Fibroblast of skin of abdomen (primary cell): Measurements from ENCODE around the gene OCRL. TPM values are rescaled to one million over a fixed set of nuclear protein-coding genes. Genes with fewer than 3 reads are reported as not detected.
A peak's percentile ranks its signal among the peaks of the same experiment; 100 is the strongest.

Experiments
- DNase-seq: peaks from one replicate; pipeline ENCODE4 v3.0.0-alpha.2; 2013
- polyA plus RNA-seq, 2 experiments: library from polyadenylated mRNA; unstranded; fragments of 120-200 nt; gene quantifications; one replicate each; pipeline ENCODE4 v1.2.1, GENCODE V29; 2013; ENCODE audit not compliant: insufficient read length in 2 of 2

OCRL gene
- 23.3 TPM for polyA plus RNA-seq (2013, experiment 1 of 2; ENCODE audit: insufficient read length)
- polyA plus RNA-seq (2013, experiment 2 of 2; ENCODE audit: insufficient read length), result 22.7 TPM

DNA sequence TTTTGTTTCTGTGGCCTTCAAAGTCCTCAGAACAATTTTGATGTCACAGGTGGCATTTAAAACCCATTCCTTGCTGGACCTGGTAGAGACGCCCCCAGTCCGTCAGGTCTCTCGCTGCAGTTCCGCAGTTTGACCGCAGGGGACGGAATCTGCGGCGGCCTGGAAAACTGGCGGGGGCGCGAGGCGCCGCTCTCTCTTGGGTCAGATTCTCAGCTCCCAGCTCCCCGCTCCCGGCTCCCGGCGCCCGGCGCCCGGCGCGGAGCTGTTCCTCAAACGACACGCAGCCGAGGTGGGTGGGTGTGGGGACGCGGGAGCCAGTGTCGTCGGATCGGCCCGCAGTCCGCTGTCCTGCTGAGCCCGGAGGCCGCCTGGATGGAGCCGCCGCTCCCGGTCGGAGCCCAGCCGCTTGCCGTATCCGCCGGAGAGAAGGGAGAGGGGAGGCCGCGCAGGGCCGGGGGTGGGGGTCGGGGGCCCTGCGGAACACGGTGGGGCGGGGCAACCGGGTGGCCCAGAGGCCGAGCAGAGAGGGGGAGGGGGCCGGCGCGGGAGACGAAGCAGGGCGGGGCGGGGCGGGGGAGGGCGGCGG lies at the start of gene OCRL:
OCRL (plus strand) TSS at position 192 of the 586 bp plus-strand sequence; CDS start at position 373, 181 bp downstream.
- peak; percentile 57 for DNase-seq

GRCh38 chrX:129490330-129490729 lies 49.7 kb upstream of the OCRL start:
- DNase-seq, result no peak

DNA sequence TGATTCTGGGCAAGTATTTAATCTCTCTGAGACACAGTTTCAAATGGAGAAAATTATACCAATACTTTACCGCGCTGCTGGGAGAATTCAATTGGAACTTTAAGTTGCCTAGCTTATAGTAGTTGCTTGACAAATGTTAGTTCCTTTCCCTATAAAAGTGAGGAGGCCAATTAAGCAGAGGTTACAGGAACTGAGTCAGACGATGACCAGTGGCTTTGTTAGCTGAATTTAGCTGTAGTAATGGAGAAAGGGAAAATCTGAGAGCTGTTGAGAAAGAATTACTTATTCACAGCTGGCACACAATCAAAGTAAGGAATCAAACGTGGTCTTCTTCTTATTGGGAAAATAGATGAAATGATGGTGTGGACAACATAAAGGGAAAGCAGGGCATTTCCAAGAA lies 46.4 kb upstream of the OCRL start:
- DNase-seq, result peak; percentile 27

DNA sequence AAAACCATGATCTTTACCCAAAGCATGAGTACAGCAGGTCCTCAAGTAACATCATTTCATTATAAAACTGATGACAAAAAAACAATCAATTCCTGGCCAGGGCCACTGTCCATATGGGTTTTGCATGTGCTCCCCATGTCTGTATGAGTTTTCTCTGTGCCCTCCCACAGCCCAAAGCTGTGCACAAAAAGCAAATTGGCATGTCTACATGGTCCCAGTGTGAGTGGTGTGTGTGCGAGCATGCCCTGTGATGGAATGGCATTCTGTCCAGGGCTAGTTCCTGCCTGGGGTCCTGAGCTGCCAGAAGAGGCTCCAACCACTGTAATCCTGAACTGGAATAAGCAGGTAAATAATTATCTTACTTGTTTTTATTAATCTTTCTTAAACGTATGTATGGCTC lies 45.2 kb upstream of the OCRL start:
- DNase-seq, result no peak

- peak; percentile 41 for DNase-seq
These were observed 44.2 kb upstream of the OCRL start for GRCh38 chrX:129495900-129496299.

- DNase-seq, result peak; percentile 48
These were observed 43.4 kb upstream of the OCRL start for GRCh38 chrX:129496625-129497024.

- no peak for DNase-seq
These were observed 42.8 kb upstream of the OCRL start for GRCh38 chrX:129497146-129497843.

DNA sequence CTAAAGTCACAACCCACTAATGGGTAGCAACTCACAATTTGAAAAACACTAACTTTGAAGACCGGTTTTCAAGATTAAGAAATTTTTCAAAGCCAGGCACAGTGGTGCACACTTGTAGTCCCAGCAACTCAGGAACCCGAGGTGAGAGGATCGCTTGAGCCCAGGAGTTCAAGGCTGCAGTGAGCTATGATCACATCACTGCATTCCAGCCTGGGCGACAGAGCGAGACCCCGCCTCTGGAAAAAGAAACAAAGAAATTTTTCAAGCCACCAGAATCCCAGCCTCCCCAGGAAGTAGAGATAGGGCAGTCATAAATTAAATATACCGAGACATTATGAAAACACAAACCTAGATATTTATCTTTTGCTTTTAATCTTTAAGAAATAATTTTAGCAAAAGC lies 29.7 kb upstream of the OCRL start:
- DNase-seq, result no peak

DNA sequence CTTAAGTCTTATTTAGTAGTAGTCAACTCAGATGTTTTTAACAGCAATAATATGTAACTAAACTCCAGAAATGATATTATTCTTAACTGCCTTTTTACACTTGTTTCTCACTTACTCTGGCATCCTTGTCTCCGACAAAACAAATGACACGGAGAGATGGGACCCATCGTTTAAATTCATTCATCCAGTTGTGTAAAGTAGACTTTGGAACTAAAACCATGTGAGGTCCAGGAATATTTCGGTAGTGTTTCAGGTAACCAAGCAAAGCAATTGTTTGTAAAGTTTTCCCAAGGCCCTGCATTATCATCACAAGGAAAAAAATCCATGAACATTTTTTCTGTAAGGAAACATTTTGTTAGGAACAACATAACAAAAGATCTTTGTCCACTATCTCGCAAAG lies 28.4 kb upstream of the OCRL start:
- no peak for DNase-seq

GRCh38 chrX:129512409-129512808 lies 27.6 kb upstream of the OCRL start:
- no peak for DNase-seq

DNA sequence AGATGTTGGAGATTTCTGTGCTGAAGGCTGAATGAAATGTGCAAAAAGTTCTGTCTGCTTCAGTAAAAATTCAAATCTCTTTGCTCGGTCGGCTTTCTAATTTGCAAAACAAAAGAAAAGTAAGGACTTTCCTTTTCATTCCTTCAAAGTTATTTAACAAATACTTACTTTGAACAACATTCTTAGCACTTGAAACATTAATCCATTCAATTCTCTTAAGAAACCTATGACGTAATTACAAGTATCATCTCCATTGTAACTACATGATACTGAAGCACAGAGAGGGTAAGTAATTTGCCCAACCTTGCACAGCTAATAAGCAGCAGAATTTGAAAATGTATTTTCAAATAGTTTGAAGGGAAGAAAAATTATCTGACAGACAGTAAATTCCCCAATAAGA lies 23.7 kb upstream of the OCRL start:
- DNase-seq, result no peak

DNA sequence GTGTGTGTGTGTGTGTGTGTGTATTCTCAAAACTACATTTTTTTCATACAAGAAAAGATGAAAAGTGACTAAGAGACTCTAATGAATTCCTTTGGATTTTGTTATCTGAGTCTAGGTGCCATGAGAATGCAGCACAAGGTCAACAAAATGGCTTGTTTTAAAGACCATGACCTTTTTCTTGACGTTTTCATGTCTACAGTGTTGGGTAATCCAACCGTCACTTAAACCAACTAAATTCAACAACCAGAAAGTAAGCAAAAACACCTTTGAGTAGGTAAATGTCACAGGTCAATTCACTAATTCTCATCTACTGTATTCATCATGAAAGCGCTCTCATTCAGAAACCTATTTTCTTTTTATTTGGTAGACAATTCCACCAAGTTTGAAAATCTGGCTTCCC lies 19.9 kb upstream of the OCRL start:
- no peak for DNase-seq

GRCh38 chrX:129522184-129523078 lies 17.6 kb upstream of the OCRL start:
- DNase-seq, result peak; percentile 69

DNA sequence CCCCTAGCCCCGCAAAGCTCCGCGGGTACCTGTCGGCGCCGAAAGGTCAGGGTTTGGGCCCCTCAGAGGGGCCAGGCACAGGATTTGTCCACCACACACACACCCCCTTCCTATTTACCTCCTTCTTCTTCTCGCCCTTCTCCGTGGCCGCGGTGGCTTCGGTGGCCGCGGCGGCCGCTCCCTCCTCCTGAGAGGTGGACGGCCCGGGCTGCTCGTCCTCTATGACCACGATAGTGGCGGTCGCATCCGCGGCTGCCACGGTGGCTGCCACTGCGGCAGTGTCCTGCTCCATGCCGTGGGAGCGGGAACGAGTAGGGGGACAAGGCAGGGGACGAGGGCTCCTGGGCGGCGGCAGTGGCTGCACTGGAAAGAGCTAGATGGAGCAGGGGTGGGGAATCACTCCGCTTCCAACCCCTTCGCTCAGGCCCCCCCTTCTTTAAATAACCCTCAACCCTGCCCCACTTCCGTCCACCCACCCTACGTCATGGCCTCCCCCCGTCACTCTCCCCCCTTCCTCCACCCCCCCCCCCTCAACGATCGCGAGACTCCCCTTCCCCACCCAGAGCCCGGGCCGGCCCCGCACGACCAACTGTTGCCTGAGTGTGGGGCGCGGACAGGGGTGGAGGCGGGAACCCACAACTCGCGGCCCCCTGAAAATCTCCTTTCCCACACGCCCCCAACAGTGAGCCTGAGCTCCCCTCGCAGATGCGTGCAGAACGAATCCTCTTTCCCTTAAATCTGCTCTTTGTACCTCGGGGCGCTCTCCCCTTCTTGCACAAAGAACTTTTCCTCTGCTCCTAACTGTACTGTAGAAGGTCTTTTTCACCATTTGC lies 16.8 kb upstream of the OCRL start, which contains the start of gene SMARCA1:
SMARCA1 (minus strand) TSS at position 412 of the 833 bp plus-strand sequence; CDS start at position 292, 120 bp downstream.
- DNase-seq, result peak; percentile 78

DNA sequence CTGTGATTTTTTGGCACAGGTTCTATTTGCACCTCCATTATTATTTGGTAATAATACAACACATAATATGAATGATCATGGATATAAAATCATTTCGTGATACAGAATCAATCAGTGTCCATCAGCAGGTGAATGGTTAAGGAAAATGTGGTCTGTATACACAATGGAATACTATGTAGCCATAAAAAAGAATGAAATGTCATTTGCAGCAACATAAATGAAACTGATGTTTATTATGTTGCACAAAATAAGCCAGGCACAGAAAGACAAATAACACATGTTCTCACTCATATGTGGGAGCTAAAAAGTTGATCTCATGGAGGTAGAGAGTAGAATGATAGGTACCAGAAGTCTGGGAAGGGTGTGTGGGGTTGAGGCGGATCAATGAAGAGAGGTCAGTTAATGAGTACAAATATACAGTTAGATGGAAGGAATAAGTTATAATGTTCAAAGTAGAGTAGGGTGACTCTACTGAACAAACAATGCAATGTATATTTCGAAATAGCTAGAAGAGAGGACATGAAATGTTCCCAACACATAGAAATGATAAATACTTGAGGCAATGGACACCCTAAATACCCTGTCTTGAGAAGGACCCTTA lies 15.7 kb upstream of the OCRL start:
- DNase-seq, result no peak

GRCh38 chrX:129525162-129525561 lies 14.9 kb upstream of the OCRL start:
- DNase-seq, result no peak

DNA sequence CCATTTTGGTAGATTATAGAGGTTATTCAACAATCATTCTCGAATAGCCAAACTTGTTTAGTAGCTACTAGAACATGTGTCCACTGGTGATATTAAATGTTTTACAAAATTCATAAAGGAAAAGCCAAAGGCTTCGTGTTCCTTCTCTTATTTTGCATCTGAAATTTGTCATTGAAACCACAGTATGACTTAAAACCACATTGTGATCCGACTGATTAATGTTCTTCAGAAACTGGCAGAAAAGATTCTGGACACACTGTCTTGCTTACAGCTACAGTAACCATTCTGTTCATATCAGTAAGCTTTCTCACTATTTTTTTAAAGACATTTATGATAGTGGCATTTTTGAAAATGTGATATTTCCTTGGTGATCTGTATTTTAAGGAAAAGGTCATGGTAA lies 14.2 kb upstream of the OCRL start:
- DNase-seq, result no peak

- peak; percentile 68 for DNase-seq
These were observed 10.3 kb upstream of the OCRL start for GRCh38 chrX:129529685-129530281.

- no peak for DNase-seq
These were observed 9.6 kb upstream of the OCRL start for GRCh38 chrX:129530410-129530809.

GRCh38 chrX:129531132-129531531 lies 8.9 kb upstream of the OCRL start:
- no peak for DNase-seq
